K562 (cell line): ENCODE data around the gene ERC2. TPM values are rescaled to one million over a fixed set of nuclear protein-coding genes. Genes with fewer than 3 reads are reported as not detected.

Experiments
- ATAC-seq: fragments of 200-7000 bp; cut with Tn5 transposase; 3 replicates; pipeline ENCODE4 v1.9.1; 2020; ENCODE audit warnings: moderate library complexity
- BruUV-seq: library from RNA; stranded (reverse); fragments of 400-500 nt; replicated peaks from 2 replicates; lab custom pipeline; 2021; lab: Mats Ljungman, UMichigan
- CTCF ChIA-PET: fragments of 300-600 bp; formaldehyde crosslinking; extraction: SDS; loops from one replicate; lab custom pipeline; 2021; ENCODE audit warnings: low intra/inter-chr PET ratio; lab: Yijun Ruan, JAX
- POLR2A ChIA-PET: fragments of 300-600, 350-650 bp; sonication (Branson Sonifier 250); formaldehyde crosslinking; extraction: SDS; loops from one replicate; lab custom pipeline; 2021; ENCODE audit warnings: antibody characterized with exemption, inconsistent platforms; lab: Yijun Ruan, JAX
- DNase-seq, 4 experiments: peaks; one replicate each; pipeline versions ENCODE4 v3.0.0 to v3.0.0-alpha.2; 2011 to 2018; ENCODE audit warnings: low spot score in 3 of 4, mixed read lengths in 3 of 4; ENCODE audit errors: extremely low read depth in 1 of 4
- FAIRE-seq: peaks from 2 replicates; lab custom pipeline; 2011; peaks lifted over from hg19 to GRCh38; lab: Jason Lieb, UNC
- H2AFZ ChIP-seq: 2 replicates; pipeline ENCODE4 v1.6.0; 2011; ENCODE audit warnings: low read depth, low read length, control low read depth, inconsistent platforms
- H3K27ac ChIP-seq: fragments of 200-600 bp; 3 replicates; pipeline ENCODE4 v1.8.0; 2011; ENCODE audit warnings: low read depth, mild to moderate bottlenecking, control low read depth, inconsistent platforms, low read length, moderate library complexity, mixed read lengths; ENCODE audit errors: extremely low read depth
- H3K27me3 ChIP-seq, 2 experiments: fragments of 300-600 bp in 1 of 2; 2 replicates in 1 of 2; 3 replicates in 1 of 2; pipeline versions ENCODE4 v1.6.0 to v1.8.0; 2011; ENCODE audit warnings: inconsistent platforms in 2 of 2, low read length in 2 of 2, mild to moderate bottlenecking in 1 of 2, mixed read lengths in 1 of 2, moderate library complexity in 1 of 2; ENCODE audit not compliant: control insufficient read depth in 2 of 2, insufficient read depth in 2 of 2
- H3K36me3 ChIP-seq: fragments of 300-600 bp; 3 replicates; pipeline ENCODE4 v1.8.0; 2011; ENCODE audit warnings: mild to moderate bottlenecking, low read length, inconsistent platforms; ENCODE audit not compliant: control insufficient read depth, insufficient read depth
- H3K4me1 ChIP-seq, 2 experiments: fragments of 200-600 bp in 1 of 2; replicated peaks in 1 of 2; 2 replicates in 1 of 2; 3 replicates in 1 of 2; pipeline versions ENCODE4 v1.5.1 to v1.8.0; 2011; ENCODE audit warnings: inconsistent platforms in 2 of 2, low read length in 2 of 2, mild to moderate bottlenecking in 1 of 2, mixed read lengths in 1 of 2, moderate library complexity in 1 of 2; ENCODE audit not compliant: control insufficient read depth in 2 of 2, insufficient read depth in 2 of 2
- H3K4me2 ChIP-seq: 2 replicates; pipeline ENCODE4 v1.6.1; 2011; ENCODE audit warnings: low read length, control low read depth, inconsistent platforms, mixed read lengths; ENCODE audit not compliant: insufficient read depth
- H3K4me3 ChIP-seq: fragments of 200-600 bp; sonication (generic), shearing (Covaris generic); 2 replicates; pipeline ENCODE4 v1.5.1; 2016; ENCODE audit warnings: control low read depth, inconsistent platforms
- H3K79me2 ChIP-seq: fragments of 200-600 bp; 3 replicates; pipeline ENCODE4 v1.8.0; 2011; ENCODE audit warnings: low read length, inconsistent platforms; ENCODE audit not compliant: control insufficient read depth, insufficient read depth
- H3K9ac ChIP-seq, 2 experiments: 2 replicates each; pipeline versions ENCODE4 v1.6.0 to v1.6.1; 2011; ENCODE audit warnings: low read depth in 2 of 2, low read length in 2 of 2, control low read depth in 1 of 2, inconsistent platforms in 1 of 2, mild to moderate bottlenecking in 1 of 2, mixed read lengths in 1 of 2; ENCODE audit not compliant: insufficient read depth in 1 of 2
- H3K9me1 ChIP-seq: one replicate; pipeline ENCODE4 v1.6.0; 2011; ENCODE audit warnings: inconsistent platforms, mild to moderate bottlenecking, low read length, moderate library complexity; ENCODE audit not compliant: control insufficient read depth, insufficient read depth
- H3K9me3 ChIP-seq: replicated peaks from 2 replicates; pipeline ENCODE4 v1.5.1; 2011; ENCODE audit warnings: low read depth, low read length, inconsistent platforms; ENCODE audit not compliant: control insufficient read depth, insufficient read depth
- H4K20me1 ChIP-seq: replicated peaks from 2 replicates; pipeline ENCODE4 v1.6.1; 2011; ENCODE audit warnings: low read length, inconsistent platforms, mixed read lengths; ENCODE audit not compliant: control insufficient read depth, insufficient read depth
- ARNT ChIP-seq, 2 experiments: fragments of 450-650 bp; IDR thresholded peaks; 2 replicates each; pipeline ENCODE4 v1.6.1; 2016; ENCODE audit warnings: mild to moderate bottlenecking in 1 of 2
- CAMTA2 ChIP-seq: fragments of 250-450 bp; sonication (Bioruptor Pico); conservative IDR thresholded peaks from 2 replicates; pipeline ENCODE4 v1.5.1; 2022
- CHD1 ChIP-seq: fragments of 200-600 bp; sonication (generic); IDR thresholded peaks from one replicate; pipeline ENCODE4 v1.6.1; 2012; ENCODE audit warnings: mild to moderate bottlenecking, moderate library complexity, low read length, inconsistent platforms
- CREB1 ChIP-seq, 2 experiments: sonication (generic) in 1 of 2; formaldehyde crosslinking in 1 of 2; IDR thresholded peaks; 2 replicates each; pipeline versions ENCODE4 v1.6.1 to v1.8.0; 2012 to 2022; ENCODE audit warnings: inconsistent platforms in 1 of 2, mild to moderate bottlenecking in 1 of 2, missing genetic modification reagents in 1 of 2, moderate library complexity in 1 of 2
- EZH2 ChIP-seq: IDR thresholded peaks from 2 replicates; pipeline ENCODE4 v1.6.1; 2012; ENCODE audit warnings: low read depth, mild to moderate bottlenecking, inconsistent platforms, low read length, borderline replicate concordance
- HBP1 ChIP-seq: fragments of 450-650 bp; formaldehyde crosslinking; IDR thresholded peaks from 2 replicates; pipeline ENCODE4 v1.4.0; 2022; ENCODE audit warnings: missing genetic modification characterization
- PTTG1 ChIP-seq: fragments of 450-650 bp; IDR thresholded peaks from 2 replicates; pipeline ENCODE4 v1.6.1; 2016; ENCODE audit warnings: low read depth, mild to moderate bottlenecking, missing genetic modification characterization, missing compliant biosample characterization
- SMAD3 ChIP-seq: fragments of 450-650 bp; formaldehyde crosslinking; conservative IDR thresholded peaks from 2 replicates; pipeline ENCODE4 v1.4.0; 2020; ENCODE audit warnings: mild to moderate bottlenecking
- ZBTB17 ChIP-seq: fragments of 450-650 bp; formaldehyde crosslinking; IDR thresholded peaks from 2 replicates; pipeline ENCODE4 v1.4.0; 2020; ENCODE audit warnings: mild to moderate bottlenecking
- ZNF347 ChIP-seq: fragments of 450-650 bp; formaldehyde crosslinking; IDR thresholded peaks from 2 replicates; pipeline ENCODE4 v1.4.0; 2020; ENCODE audit warnings: low read depth, mild to moderate bottlenecking, moderate library complexity
- ZNF655 ChIP-seq: fragments of 250-450 bp; sonication (Bioruptor Pico); IDR thresholded peaks from 2 replicates; pipeline ENCODE4 v1.5.0; 2021
- ZNF766 ChIP-seq: fragments of 200-800 bp; sonication (Bioruptor generic); conservative IDR thresholded peaks from 2 replicates; pipeline ENCODE4 v1.6.1; 2016; ENCODE audit warnings: missing genetic modification characterization, missing compliant biosample characterization
- WGBS: fragments of 100-300 bp; shearing (Covaris generic); methylation state at CpG from one replicate; pipeline ENCODE4 v1.1.6; 2016; ENCODE audit warnings: low coverage, mixed read lengths; ENCODE audit not compliant: insufficient coverage; ENCODE audit errors: missing lambda C conversion rate; 5-methylcytosine and 5-hydroxymethylcytosine counted together
- in situ Hi-C: fragments of 300-500 bp; cut with MboI; formaldehyde crosslinking; loops from 4 replicates; pipeline ENCODE4 v1.15.0; 2018; ENCODE audit warnings: inconsistent platforms, mixed read lengths
- intact Hi-C: fragments of 100-400 bp; cut with micrococcal nuclease; formaldehyde crosslinking; loops from 2 replicates; pipeline ENCODE4 v1.14.2; 2022
- polyA plus RNA-seq, 8 experiments: library from polyadenylated mRNA; depleted of rRNA in 4 of 8; stranded (reverse) in 5 of 8; unstranded in 3 of 8; fragments of >200 nt; fragmentation: Nextera tagmentation in 2 of 8; fragmentation: Illumina TruSeq in 1 of 8; extraction: Ambion mirVana in 2 of 8; extraction: Trizol in 1 of 8; gene quantifications; 2 replicates each; pipeline versions ENCODE4 v1.2.1 to v1.2.3, GENCODE V29; 2011 to 2014; ENCODE audit warnings: inconsistent platforms in 1 of 8, missing spikeins in 1 of 8
- total RNA-seq, 7 experiments: library from RNA; depleted of rRNA in 6 of 7; stranded (reverse); fragments of >200 nt in 6 of 7; fragmentation: Illumina TruSeq in 2 of 7; extraction: Trizol in 2 of 7; gene quantifications; 2 replicates each; pipeline versions ENCODE4 v1.2.1 to v1.2.3, GENCODE V29; 2011 to 2021; ENCODE audit warnings: low replicate concordance in 1 of 7
- TF ChIP-seq, protein P1 (sequence below): fragments of 200-800 bp; sonication (Bioruptor generic); IDR thresholded peaks from 2 replicates; pipeline ENCODE4 v1.6.1; 2016; ENCODE audit warnings: missing genetic modification characterization, missing compliant biosample characterization

Gene ERC2
- total and polyA plus RNA-seq, 9 of the 15 experiments (the other 6 are each of a cell fraction or from before 2014, with no cell fraction given): 0.04 to 0.18 (median 0.07) TPM; not detected in 2

GRCh38 chr3:55571913-55572312 lies 896.4 kb downstream of the ERC2 start:
- Histone ChIP-seq H3K9ac (no peak overlapping the region), H3K36me3 (no peaks in the 10 kb centered on the region), H3K9me3 (no peaks in the 10 kb centered on the region), H2AFZ (no peak overlapping the region), H3K9me1 (no peaks in the 10 kb centered on the region), H3K27ac (no peak overlapping the region), H3K27me3 (peaks cover 0 to 2% of the 10 kb centered on the region in 2 experiments; a peak in 1 of 5 replicates), H3K4me3 (no peak overlapping the region), H4K20me1 (no peaks in the 10 kb centered on the region), H3K4me1 (no peaks in the 10 kb centered on the region), H3K4me2 (no peak overlapping the region), H3K79me2 (no peaks in the 10 kb centered on the region)
- BruUV-seq: no TSS peak
- intact Hi-C loops: no loop called here
- ChIA-PET CTCF (no interaction called here), POLR2A (no interaction called here)
- no peak for FAIRE-seq
- no peak for DNase-seq
- no peak for ATAC-seq
- WGBS: 0% methylated on average over 2 of the region's 10 CpGs
- in situ Hi-C loops: no loop called here
- TF ChIP-seq EZH2: no peak
- TF ChIP-seq, protein P1, sequence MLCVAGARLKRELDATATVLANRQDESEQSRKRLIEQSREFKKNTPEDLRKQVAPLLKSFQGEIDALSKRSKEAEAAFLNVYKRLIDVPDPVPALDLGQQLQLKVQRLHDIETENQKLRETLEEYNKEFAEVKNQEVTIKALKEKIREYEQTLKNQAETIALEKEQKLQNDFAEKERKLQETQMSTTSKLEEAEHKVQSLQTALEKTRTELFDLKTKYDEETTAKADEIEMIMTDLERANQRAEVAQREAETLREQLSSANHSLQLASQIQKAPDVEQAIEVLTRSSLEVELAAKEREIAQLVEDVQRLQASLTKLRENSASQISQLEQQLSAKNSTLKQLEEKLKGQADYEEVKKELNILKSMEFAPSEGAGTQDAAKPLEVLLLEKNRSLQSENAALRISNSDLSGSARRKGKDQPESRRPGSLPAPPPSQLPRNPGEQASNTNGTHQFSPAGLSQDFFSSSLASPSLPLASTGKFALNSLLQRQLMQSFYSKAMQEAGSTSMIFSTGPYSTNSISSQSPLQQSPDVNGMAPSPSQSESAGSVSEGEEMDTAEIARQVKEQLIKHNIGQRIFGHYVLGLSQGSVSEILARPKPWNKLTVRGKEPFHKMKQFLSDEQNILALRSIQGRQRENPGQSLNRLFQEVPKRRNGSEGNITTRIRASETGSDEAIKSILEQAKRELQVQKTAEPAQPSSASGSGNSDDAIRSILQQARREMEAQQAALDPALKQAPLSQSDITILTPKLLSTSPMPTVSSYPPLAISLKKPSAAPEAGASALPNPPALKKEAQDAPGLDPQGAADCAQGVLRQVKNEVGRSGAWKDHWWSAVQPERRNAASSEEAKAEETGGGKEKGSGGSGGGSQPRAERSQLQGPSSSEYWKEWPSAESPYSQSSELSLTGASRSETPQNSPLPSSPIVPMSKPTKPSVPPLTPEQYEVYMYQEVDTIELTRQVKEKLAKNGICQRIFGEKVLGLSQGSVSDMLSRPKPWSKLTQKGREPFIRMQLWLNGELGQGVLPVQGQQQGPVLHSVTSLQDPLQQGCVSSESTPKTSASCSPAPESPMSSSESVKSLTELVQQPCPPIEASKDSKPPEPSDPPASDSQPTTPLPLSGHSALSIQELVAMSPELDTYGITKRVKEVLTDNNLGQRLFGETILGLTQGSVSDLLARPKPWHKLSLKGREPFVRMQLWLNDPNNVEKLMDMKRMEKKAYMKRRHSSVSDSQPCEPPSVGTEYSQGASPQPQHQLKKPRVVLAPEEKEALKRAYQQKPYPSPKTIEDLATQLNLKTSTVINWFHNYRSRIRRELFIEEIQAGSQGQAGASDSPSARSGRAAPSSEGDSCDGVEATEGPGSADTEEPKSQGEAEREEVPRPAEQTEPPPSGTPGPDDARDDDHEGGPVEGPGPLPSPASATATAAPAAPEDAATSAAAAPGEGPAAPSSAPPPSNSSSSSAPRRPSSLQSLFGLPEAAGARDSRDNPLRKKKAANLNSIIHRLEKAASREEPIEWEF (CRISPR knock-in tag): no peak
- TF ChIP-seq ZNF766 (CRISPR knock-in tag): no peak
- TF ChIP-seq ZBTB17 (CRISPR knock-in tag): no peak
- TF ChIP-seq HBP1 (CRISPR knock-in tag): no peak
- TF ChIP-seq PTTG1: no peak
- TF ChIP-seq ARNT (IDR thresholded peaks at IDR 0.05): no peak
- no peak for TF ChIP-seq ZNF347 (CRISPR knock-in tag)
- no peak for TF ChIP-seq CAMTA2
- TF ChIP-seq SMAD3 (CRISPR knock-in tag): no peak
- no peak for TF ChIP-seq CHD1
- no peak for TF ChIP-seq ZNF655 (CRISPR knock-in tag)
- TF ChIP-seq CREB1 (IDR thresholded peaks at IDR 0.05): no peak
- TF ChIP-seq CREB1 (CRISPR knock-in tag; IDR thresholded peaks at IDR 0.05): no peak
